Activated T-cell treated with anti-CD3 and anti-CD28 coated beads, Interleukin-2, amount 50 U/mL, for 1 hour (primary cell): ENCODE data around the gene HOXD4.

Experiments
- DNase-seq: peaks from one replicate; pipeline ENCODE4 v3.0.0-alpha.2; 2020

Gene HOXD4

DNA sequence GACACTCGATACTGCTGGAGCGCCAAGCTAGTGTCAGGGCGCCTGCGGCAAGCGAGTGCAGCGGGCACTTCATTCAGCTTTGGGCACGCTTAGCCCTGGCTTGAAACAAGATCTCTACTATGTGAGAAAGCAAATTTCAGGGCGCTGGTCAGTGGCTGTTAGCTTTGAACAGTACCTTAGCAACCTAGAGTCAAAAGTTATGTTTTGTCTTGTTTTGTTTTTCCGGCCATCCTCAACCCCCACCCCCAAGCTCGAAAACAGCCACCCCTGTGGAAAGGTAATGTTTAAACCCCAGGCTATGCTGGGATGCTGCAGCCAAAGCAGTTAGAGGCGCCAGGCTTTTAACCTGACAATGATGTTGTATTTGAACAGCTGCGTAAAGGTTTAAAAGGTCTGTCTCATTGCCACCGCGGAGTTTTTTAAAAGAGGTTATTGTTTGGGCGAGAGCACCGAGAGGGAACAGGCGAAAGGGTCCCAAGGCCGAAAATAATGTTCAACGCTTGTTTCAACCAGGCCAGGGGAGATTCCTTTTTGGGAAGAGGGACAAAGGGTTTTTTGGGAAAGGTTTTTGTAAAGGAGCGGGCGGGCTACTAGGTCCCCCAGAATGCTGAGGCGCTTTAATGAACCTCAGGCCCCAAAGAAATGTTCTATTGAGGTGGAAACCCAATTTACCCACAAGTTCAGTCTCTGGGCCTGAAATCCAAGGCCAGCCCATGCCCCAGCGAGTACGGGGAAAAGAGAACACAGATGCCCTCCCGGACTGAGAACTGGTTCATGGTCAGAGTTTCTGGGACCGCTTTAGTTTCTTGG is 37.0 kb upstream of the HOXD4 start:
- DNase-seq = no peak

- DNase-seq = no peak
Measured at GRCh38 chr2:176114930-176115625, 36.3 kb upstream of the HOXD4 start.

GRCh38 chr2:176115883-176116813 is 35.2 kb upstream of the HOXD4 start, which contains the start of gene HOXD10:
Gene HOXD10 (plus strand): TSS chr2:176116778. CDS start chr2:176116834, 56 bp downstream.
- no peak for DNase-seq

GRCh38 chr2:176117162-176117822 is 34.1 kb upstream of the HOXD4 start:
- DNase-seq = no peak

GRCh38 chr2:176117823-176118371 is 33.5 kb upstream of the HOXD4 start:
- no peak for DNase-seq

DNA sequence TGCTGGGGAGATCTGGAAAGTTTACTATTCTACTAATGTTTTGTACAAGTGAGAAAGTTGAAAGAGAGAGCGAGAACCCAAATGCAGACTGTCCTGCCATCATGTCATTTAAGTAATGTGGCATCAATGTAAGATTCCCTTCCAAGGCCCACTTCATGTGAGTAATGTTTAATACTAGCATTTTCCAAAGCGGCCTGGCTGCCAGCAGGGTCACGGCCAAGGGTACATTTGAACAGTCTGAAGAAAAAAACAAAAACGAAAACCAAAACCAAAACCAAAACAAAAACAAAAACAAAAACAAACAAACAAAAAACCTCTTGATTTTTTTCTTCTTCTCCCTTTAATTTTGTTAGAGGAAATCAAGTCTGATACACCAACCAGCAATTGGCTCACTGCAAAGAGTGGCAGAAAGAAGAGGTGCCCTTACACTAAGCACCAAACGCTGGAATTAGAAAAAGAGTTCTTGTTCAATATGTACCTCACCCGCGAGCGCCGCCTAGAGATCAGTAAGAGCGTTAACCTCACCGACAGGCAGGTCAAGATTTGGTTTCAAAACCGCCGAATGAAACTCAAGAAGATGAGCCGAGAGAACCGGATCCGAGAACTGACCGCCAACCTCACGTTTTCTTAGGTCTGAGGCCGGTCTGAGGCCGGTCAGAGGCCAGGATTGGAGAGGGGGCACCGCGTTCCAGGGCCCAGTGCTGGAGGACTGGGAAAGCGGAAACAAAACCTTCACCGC is 32.6 kb upstream of the HOXD4 start:
- no peak for DNase-seq

GRCh38 chr2:176120364-176121189 is 30.8 kb upstream of the HOXD4 start:
- DNase-seq = no peak

DNA sequence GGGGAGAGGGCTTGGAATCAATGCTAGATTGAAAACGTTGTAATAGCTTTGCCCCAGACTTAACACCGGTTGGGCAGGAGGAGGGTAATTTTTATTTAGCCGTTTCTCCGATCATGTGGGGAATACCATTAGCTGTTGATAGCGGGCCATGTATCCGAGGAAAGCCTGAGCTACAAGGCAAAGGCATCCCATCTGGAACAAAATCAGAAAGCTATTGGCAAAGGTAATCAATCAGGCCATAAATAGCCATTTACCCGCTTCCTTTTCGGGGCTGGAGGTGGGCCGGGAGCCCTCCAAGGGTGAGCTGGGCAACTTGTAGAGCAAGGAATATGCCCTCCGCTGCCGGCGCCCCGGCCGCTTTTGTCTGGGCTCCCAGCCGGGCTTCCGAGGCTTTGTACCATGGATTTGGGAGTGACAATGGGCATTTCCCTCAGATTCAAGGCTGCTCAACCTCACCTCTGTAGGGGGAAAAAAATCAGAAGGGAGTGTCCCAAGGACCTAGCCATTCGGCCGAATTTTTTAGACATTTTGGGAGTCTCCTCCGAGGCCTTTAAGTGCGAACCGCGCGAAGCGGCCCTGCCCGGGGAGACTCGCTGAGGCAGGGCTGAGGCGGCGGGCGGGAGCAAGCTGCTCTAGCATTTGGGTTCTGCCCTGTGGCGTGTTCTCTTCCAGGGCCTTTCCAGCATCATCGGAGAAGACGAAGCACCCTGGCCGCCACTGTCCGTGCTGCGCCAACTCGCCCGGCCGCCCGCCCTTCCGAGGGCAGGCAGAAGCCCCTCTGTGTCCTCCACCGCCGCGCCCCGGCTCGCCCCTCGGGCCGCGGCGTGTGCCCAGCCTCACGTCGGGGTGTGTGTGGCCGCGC is 29.9 kb upstream of the HOXD4 start:
- no peak for DNase-seq

- DNase-seq = no peak
Measured at GRCh38 chr2:176122052-176122682, 29.2 kb upstream of the HOXD4 start.

DNA sequence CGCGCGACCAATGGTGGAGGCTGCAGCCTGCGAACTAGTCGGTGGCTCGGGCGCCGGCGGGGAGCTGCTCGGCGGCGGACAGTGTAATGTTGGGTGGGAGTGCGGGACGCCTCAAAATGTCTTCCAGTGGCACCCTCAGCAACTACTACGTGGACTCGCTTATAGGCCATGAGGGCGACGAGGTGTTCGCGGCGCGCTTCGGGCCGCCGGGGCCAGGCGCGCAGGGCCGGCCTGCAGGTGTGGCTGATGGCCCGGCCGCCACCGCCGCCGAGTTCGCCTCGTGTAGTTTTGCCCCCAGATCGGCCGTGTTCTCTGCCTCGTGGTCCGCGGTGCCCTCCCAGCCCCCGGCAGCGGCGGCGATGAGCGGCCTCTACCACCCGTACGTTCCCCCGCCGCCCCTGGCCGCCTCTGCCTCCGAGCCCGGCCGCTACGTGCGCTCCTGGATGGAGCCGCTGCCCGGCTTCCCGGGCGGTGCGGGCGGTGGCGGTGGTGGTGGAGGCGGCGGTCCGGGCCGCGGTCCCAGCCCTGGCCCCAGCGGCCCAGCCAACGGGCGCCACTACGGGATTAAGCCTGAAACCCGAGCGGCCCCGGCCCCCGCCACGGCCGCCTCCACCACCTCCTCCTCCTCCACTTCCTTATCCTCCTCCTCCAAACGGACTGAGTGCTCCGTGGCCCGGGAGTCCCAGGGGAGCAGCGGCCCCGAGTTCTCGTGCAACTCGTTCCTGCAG is 28.5 kb upstream of the HOXD4 start, which contains the start of gene HOXD9:
HOXD9 (plus strand) TSS at position 37 of the 728 bp plus-strand sequence; CDS start at position 87, 50 bp downstream.
- DNase-seq = no peak

- DNase-seq = no peak
Measured at GRCh38 chr2:176123411-176124109, 27.8 kb upstream of the HOXD4 start.

- DNase-seq = no peak
Measured at GRCh38 chr2:176124110-176124946, 27.0 kb upstream of the HOXD4 start.

DNA sequence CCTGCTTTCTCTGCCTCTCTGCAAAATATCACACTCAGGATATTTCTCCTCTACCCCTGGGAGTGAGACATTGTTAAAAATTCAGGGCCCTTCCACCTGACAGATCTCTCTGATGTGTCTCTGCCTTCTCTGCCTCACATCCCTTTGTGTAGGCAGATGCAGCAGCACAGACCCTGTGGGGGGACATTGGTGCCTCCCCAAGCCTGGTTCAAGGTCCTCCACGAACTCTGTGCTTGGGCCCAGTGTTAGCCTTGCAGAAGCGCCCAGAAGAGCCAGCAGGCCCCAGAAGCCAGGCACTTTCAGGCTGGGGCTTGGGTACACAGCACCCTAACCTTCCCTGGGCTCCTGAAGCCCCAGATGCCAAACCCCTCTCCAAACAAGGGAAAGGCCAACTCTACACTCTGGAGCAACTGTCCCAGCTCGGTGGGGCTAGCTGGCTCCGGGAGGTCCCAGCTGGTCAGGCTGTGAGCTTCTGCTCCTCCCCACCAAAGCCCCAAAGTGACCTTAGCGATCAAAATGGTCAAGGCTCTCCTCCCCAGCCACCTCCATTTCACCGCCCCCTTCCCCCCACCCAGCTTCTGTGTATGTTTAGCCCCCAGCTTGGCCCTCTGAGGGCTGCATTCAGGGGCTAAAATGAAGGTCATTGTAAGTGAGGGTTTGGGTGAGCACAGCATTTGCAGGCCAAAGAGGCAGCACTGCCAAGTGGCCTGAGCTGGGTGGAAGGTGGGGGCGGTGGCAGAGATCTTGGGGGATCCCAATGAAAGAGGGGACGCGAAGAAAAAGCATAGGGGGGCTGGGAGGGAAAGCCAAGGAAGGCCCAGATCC is 26.2 kb upstream of the HOXD4 start:
- no peak for DNase-seq

- DNase-seq = no peak
Measured at GRCh38 chr2:176125772-176126054, 25.6 kb upstream of the HOXD4 start.

- DNase-seq = peak; percentile 66
Measured at GRCh38 chr2:176126929-176127773, 24.2 kb upstream of the HOXD4 start.
